CD4-positive, alpha-beta T cell treated with Interleukin-21 for 1 hour (primary cell): ENCODE results near the gene MDH2.
"Not testable (repeated sequence)": the region's sequence is repeated elsewhere in the genome, so short reads cannot be mapped to it uniquely, and the experiment has no call there.

Experiments used
- DNase-seq: peaks from one replicate; pipeline ENCODE4 v3.0.0-alpha.2; 2020

The MDH2 gene

DNA sequence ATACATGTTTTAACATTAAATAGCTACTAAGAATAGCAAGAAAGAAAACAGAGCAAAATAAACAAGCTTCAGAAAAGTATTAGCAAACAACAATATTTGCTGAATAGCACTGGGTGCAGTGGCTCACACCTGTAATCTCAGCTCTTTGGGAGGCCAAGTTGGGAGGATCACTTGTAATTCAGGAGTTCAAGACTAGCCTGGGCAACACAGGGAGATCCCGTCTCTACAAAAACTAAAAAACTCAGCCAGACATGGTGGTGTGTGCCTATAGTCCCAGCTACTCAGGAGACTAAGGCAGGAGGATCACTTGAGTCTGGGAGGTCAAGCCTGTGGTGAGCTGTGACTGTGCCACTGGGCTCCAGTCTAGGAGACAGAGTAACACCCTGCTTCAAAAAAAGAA is 66.8 kb downstream of the MDH2 start:
- DNase-seq: not testable (repeated sequence)
